HG03460 (cell line): ENCODE measurements around the gene UCMA.
"Not testable (repeated sequence)": the region's sequence is repeated elsewhere in the genome, so short reads cannot be mapped to it uniquely, and the experiment has no call there.

Source experiments
- ATAC-seq: cut with Tn5 transposase; IDR thresholded peaks from one replicate; pipeline ENCODE4 v1.9.1; 2021; ENCODE audit not compliant: unreplicated experiment

The UCMA gene

GRCh38 chr10:13234736-13235135 is 562 bp upstream of the UCMA start:
- not testable (repeated sequence) for ATAC-seq

GRCh38 chr10:13233358-13233757 is 816 bp downstream of the UCMA start:
- no peak for ATAC-seq

- ATAC-seq = no peak
These were observed 2.4 kb downstream of the UCMA start for GRCh38 chr10:13231808-13232207.

- no peak for ATAC-seq
These were observed 3.0 kb downstream of the UCMA start for GRCh38 chr10:13231190-13231589.

- ATAC-seq = no peak
These were observed 7.1 kb downstream of the UCMA start for GRCh38 chr10:13227031-13227430.

GRCh38 chr10:13225601-13226000 is 8.6 kb downstream of the UCMA start:
- ATAC-seq = no peak

- no peak for ATAC-seq
These were observed 9.8 kb downstream of the UCMA start for GRCh38 chr10:13224210-13224995.

- no peak for ATAC-seq
These were observed 10.9 kb downstream of the UCMA start for GRCh38 chr10:13223241-13223640.

- no peak for ATAC-seq
These were observed 11.6 kb downstream of the UCMA start for GRCh38 chr10:13222566-13222965.

GRCh38 chr10:13222151-13222550 is 12.0 kb downstream of the UCMA start:
- ATAC-seq = no peak

- ATAC-seq = no peak
These were observed 12.6 kb downstream of the UCMA start for GRCh38 chr10:13221572-13221971.

- ATAC-seq = no peak
These were observed 14.2 kb downstream of the UCMA start for GRCh38 chr10:13219685-13220670.

GRCh38 chr10:13218878-13219277 is 15.3 kb downstream of the UCMA start:
- ATAC-seq = no peak

GRCh38 chr10:13213163-13213562 is 21.0 kb downstream of the UCMA start:
- ATAC-seq = no peak

- ATAC-seq = no peak
These were observed 27.4 kb downstream of the UCMA start for GRCh38 chr10:13206546-13207443.

GRCh38 chr10:13206091-13206490 is 28.1 kb downstream of the UCMA start:
- ATAC-seq = no peak

- no peak for ATAC-seq
These were observed 33.0 kb downstream of the UCMA start for GRCh38 chr10:13201132-13201531.

- no peak for ATAC-seq
These were observed 39.2 kb downstream of the UCMA start for GRCh38 chr10:13195016-13195415.

- ATAC-seq = no peak
These were observed 40.5 kb downstream of the UCMA start for GRCh38 chr10:13193637-13194036.

- ATAC-seq = no peak
These were observed 42.8 kb downstream of the UCMA start for GRCh38 chr10:13191362-13191761.

- ATAC-seq = no peak
These were observed 43.4 kb downstream of the UCMA start for GRCh38 chr10:13190816-13191215.
